ENCODE data around the gene HSH2D.

HSH2D gene

DNA sequence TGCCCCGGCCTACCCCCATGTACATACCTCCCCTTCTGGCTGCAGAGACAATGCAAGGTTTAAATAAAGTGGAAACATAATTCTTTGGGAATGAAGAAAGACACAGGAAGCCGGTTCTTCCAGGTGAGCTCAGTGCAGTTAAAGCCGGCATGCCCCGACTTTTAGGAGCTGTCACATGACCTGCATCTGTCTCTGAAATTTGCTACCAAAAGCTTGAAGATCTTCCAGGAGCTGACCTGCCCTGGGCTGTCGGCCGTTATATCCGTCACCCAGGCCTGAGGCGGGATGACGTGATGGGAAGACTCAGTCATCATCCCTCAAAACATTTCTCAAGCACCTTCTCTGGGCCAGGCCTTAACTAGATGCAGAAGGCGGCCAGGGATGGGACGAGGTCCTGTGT is 21.5 kb upstream of the HSH2D start:
- no peak overlapping the region for H3K4me3 ChIP-seq (replicated peaks; ENCODE audit: low read depth, low read length)
- DNase-seq (ENCODE audit: extremely low read depth, low read depth), result no peak
- TF ChIP-seq, protein P1, sequence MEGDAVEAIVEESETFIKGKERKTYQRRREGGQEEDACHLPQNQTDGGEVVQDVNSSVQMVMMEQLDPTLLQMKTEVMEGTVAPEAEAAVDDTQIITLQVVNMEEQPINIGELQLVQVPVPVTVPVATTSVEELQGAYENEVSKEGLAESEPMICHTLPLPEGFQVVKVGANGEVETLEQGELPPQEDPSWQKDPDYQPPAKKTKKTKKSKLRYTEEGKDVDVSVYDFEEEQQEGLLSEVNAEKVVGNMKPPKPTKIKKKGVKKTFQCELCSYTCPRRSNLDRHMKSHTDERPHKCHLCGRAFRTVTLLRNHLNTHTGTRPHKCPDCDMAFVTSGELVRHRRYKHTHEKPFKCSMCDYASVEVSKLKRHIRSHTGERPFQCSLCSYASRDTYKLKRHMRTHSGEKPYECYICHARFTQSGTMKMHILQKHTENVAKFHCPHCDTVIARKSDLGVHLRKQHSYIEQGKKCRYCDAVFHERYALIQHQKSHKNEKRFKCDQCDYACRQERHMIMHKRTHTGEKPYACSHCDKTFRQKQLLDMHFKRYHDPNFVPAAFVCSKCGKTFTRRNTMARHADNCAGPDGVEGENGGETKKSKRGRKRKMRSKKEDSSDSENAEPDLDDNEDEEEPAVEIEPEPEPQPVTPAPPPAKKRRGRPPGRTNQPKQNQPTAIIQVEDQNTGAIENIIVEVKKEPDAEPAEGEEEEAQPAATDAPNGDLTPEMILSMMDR (IDR thresholded peaks at IDR 0.05; ENCODE audit: low read depth, low read length, missing control alignments), result no peak

DNA sequence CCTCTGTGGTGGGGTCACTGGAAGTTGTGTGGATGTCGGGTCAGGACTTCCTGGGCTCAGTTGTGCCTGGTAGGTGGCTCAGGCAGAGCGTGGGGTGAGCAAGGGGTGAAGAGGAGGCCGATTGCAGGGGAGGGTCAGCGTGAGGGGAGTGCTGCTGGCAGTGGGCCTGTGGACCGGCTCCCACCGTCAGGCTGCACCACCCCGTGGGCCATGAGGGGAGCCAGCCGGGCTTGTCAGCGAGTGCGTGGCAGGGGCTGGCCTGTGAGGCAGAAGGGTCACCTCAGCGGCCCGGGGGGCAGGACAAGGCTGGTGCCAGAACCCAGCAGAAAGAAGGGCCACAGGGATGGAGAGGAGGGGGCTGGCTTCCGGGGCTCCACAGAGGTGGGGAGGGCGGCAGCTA is 18.5 kb upstream of the HSH2D start:
- H3K4me3 ChIP-seq (replicated peaks; ENCODE audit: low read depth, low read length), result no peak overlapping the region
- TF ChIP-seq, protein P1 (IDR thresholded peaks at IDR 0.05; ENCODE audit: low read depth, low read length, missing control alignments), result no peak
- no peak for DNase-seq (ENCODE audit: extremely low read depth, low read depth)

DNA sequence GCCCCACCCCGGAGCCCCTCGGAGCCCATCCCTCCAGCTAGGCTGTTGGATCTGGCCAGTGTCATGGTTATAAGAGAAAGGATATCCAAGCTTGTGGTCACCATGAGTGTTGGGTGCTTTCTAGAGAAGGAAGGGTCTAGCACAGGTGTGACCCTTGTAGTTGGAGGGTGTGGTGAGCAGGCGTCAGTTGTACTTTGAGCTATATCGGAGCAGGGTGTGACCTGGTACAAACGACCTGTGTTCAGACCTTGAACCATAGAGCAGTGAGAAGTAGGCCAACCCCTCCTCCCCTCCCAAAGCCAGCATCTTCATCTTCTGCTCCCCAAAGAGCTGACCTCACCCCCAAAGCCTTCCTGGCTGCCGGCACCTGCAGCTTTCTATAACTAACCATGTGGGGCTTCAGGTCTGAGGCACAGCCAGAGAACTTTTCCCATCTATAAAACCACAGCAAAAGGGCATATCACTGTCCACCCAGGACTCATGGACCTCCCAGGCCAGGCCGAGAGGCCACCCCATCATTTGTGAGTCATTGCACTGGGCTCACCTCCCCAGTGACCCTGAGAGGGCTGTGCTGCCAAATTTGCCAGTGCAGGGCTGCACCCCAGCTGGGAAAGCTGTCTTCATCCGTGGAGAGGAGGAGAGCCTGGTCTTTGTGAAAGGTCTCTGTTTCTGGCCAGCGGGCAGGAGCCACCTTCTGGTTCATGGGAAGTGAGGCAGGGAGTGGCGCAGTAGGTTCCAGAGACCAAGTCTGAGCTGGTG is 17.6 kb upstream of the HSH2D start:
- no peak overlapping the region for H3K4me3 ChIP-seq (replicated peaks; ENCODE audit: low read depth, low read length)
- TF ChIP-seq, protein P1 (IDR thresholded peaks at IDR 0.05; ENCODE audit: low read depth, low read length, missing control alignments), result no peak
- no peak for DNase-seq (ENCODE audit: extremely low read depth, low read depth)

DNA sequence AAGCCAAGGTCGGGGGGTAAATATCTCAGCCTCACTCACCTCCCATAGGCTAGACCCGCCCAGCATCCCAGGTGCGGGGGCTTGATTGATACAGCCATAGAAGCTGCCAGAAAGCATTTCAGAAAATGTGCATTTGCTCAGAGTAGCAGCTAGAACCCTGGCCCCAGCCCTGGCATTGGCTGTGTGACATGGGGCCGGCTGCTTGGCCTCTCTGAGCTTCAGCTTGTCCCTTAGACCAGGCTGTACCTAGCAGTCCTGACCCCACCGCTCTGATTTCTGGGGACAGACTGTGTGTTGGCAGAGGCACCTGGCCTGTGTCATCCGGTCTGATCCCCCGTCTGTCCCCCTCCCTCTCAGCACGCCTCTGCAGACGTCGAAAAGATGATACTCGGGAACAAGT is 16.4 kb upstream of the HSH2D start:
- TF ChIP-seq, protein P1 (IDR thresholded peaks at IDR 0.05; ENCODE audit: low read depth, low read length, missing control alignments), result no peak
- no peak for DNase-seq (ENCODE audit: extremely low read depth, low read depth)
- no peak overlapping the region for H3K4me3 ChIP-seq (replicated peaks; ENCODE audit: low read depth, low read length)

DNA sequence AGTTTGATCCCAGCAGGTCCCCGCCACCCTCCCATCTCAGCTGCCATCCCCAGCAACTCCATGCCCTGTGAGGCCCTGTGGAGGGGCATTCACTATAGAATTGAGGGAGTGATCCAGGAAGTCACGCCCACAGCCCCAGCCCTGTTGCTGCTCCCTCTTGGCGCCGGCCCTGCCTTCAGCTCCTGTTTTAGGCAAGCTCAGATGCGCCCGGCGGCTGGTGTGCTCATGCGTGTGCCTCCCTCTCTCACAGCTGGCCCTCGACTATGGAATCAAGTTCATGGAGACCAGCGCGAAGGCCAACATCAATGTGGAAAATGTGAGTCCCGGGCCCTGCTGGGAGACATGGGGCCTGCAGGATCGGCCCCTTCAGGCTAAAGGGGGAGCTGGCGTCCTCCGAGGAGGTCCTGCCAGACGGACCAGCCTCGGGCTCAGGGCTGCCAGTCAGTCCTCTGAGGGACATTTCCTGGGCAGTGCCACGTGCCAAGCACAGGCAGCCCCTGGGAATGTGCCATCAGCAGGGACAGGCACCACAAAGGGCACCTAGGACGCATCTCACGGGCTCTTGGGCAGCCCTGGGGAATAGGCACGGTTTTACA is 15.6 kb upstream of the HSH2D start:
- no peak for DNase-seq (ENCODE audit: extremely low read depth, low read depth)
- no peak overlapping the region for H3K4me3 ChIP-seq (replicated peaks; ENCODE audit: low read depth, low read length)
- TF ChIP-seq, protein P1 (IDR thresholded peaks at IDR 0.05; ENCODE audit: low read depth, low read length, missing control alignments), result no peak

DNA sequence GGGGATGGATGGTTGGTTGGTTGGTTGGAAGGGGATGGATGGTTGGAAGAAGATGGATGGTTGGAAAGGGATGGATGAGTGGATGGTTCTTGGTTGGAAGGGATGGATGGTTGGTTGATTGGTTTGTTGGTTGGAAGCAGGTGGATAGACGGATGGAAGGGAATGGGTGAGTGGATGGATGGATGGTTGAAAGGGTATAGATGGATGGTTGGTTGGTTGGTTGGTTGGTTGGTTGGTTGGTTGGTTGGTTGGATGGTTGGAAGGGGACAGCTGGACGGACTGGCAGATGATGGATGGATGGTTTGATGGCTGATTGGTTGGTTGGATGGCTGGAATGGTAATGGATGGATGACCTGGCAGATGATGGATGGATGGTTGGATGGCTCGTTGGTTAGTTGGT is 11.8 kb upstream of the HSH2D start:
- no peak overlapping the region for H3K4me3 ChIP-seq (replicated peaks; ENCODE audit: low read depth, low read length)
- TF ChIP-seq, protein P1 (IDR thresholded peaks at IDR 0.05; ENCODE audit: low read depth, low read length, missing control alignments), result no peak
- DNase-seq (ENCODE audit: extremely low read depth, low read depth), result no peak
